AG10803 (cell line): ENCODE results near the gene C5.
"Not testable (repeated sequence)": the region's sequence is repeated elsewhere in the genome, so short reads cannot be mapped to it uniquely, and the experiment has no call there.

Experiments used
- DNase-seq: peaks from one replicate; pipeline ENCODE4 v3.0.0; 2010; ENCODE audit warnings: low read depth
- H3K4me3 ChIP-seq: 2 replicates; pipeline ENCODE4 v1.5.1; 2011; ENCODE audit warnings: mild to moderate bottlenecking, low read length, control low read depth
- CTCF ChIP-seq: conservative IDR thresholded peaks from 2 replicates; pipeline ENCODE4 v1.5.1; 2011; ENCODE audit warnings: mild to moderate bottlenecking, low read length, control low read depth, inconsistent platforms

Gene C5

DNA sequence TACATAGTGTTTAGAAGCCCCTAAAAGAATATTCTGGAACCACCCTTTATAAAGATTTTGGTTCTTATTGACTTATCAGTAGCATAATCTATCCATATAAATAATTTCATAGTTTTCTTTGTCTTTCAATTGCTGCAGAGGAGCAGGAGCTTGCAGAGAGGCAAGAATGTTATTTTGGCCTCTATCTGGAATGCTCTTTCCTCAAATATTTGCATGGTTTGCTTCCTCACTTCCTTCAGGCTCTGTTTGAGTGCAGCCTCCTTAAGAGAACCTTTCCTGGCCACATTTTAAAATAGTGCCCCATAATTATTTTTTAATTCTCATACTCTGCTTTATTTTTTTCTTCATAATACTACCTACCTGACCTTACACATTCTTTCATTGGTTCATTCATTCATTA, 1.5 kb downstream of the C5 start:
- TF ChIP-seq CTCF = no peak
- no peak overlapping the region for H3K4me3 ChIP-seq
- peak; percentile 18 for DNase-seq

DNA sequence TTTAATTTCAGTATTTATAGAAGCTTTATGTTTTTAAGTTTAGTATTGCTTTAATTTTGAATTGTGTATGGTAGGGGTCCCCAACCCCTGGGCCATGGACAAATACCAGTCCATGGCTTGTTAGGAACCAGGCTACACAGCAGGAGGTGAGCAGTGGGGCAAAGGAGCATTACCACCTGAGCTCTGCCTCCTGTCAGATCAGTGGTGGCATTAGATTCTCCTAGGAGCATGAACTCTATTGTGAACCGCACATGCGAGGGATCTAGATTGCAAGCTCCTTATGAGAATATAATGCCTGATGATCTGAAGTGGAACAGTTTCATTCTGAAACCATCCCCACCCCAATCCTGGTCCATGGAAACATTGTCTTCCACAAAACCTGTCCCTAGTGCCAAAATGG, 1.9 kb downstream of the C5 start:
- DNase-seq = no peak
- TF ChIP-seq CTCF = no peak
- no peak overlapping the region for H3K4me3 ChIP-seq

- DNase-seq = no peak
- TF ChIP-seq CTCF = no peak
- H3K4me3 ChIP-seq = no peak overlapping the region
Observed at GRCh38 chr9:121038804-121039203, 11.3 kb downstream of the C5 start.

GRCh38 chr9:121038362-121038761, 11.7 kb downstream of the C5 start:
- no peak for DNase-seq
- TF ChIP-seq CTCF = no peak
- H3K4me3 ChIP-seq = no peak overlapping the region

- DNase-seq, H3K4me3 ChIP-seq: not testable (repeated sequence)
Observed at GRCh38 chr9:121035717-121036116, 14.4 kb downstream of the C5 start.

DNA sequence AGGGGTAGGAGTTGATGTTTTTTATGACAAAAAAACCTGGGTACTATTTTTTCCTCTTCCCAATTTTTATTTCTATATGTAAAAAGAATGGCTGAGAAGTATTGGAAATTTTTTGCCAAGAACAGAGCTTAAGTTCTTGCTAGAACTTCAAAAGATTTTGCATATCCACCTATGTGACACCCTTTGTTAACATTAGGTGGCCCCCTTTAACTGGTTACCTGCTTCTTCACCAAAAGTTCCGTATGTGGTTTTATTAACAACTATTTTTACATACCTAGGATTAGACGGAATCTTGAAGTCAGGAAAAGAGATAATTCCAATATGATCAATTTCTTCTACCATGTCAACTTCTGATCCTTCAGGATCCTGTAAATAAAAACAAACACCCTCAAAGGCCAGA, 15.5 kb downstream of the C5 start:
- H3K4me3 ChIP-seq = no peak overlapping the region
- no peak for DNase-seq
- no peak for TF ChIP-seq CTCF

DNA sequence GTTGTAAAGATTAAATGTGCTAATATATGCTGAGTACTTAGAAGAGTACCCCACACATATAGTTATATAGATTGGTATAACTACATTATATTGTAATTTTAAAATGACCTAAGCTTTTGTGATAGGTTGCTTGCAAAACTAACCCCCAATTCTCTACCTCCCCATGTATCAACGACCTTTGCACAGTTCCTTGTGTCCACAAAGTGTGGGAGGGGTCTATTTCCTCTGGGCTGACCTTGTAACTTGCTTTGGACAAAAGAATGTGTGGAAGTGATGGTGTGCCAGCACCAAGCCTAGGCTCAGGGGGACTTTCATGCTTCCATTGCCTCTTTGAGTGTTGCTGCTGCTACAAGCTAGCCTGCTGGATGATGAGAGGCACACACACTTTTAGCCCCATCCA, 20.6 kb downstream of the C5 start:
- TF ChIP-seq CTCF = no peak
- DNase-seq = no peak
- H3K4me3 ChIP-seq = no peak overlapping the region

DNA sequence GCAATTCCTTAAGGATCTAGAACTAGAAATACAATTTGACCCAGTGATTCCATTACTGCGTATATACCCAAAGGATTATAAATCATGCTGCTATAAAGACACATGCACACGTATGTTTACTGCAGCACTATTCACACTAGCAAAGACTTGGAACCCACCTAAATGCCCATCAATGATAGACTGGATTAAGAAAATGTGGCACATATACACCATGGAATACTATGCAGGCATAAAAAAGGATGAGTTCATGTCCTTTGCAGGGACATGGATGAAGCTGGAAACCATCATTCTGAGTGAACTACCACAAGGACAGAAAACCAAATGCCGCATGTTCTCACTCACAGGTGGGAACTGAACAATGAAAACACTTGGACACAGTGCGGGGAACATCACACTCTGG, 21.8 kb downstream of the C5 start:
- DNase-seq, H3K4me3 ChIP-seq: not testable (repeated sequence)
